Esophagus squamous epithelium (tissue), 5 donors: ENCODE measurements around the gene NR5A2. TPM values are rescaled to one million over a fixed set of nuclear protein-coding genes. Genes with fewer than 3 reads are reported as not detected.

Experiments
- DNase-seq: peaks from one replicate; lab custom pipeline; 2025; lab: John Stamatoyannopoulos, UW
- H3K27ac ChIP-seq, 4 donors: fragments of 200-600 bp; sonication (generic); one replicate each; pipeline ENCODE4 v1.5.1; 2016 to 2019; ENCODE audit warnings: mild to moderate bottlenecking in 1 of 4
- H3K27me3 ChIP-seq, 4 donors: fragments of 200-600 bp; sonication (generic); 1 replicate in 3 of 4; 2 replicates in 1 of 4; pipeline versions ENCODE4 v1.5.1 to v1.6.0; 2017 to 2021; ENCODE audit warnings: antibody characterized with exemption in 1 of 4
- H3K36me3 ChIP-seq, 3 donors: fragments of 200-600 bp; sonication (generic); one replicate each; pipeline ENCODE4 v1.5.1; 2016 to 2019
- H3K4me1 ChIP-seq, 3 donors: fragments of 200-600 bp; sonication (generic); one replicate each; pipeline ENCODE4 v1.5.1; 2017 to 2019
- H3K4me3 ChIP-seq, 4 donors: fragments of 200-600 bp; sonication (generic); 1 replicate in 3 of 4; 2 replicates in 1 of 4; pipeline ENCODE4 v1.5.1; 2016 to 2019; ENCODE audit warnings: mild to moderate bottlenecking in 2 of 4, moderate library complexity in 1 of 4
- H3K9me3 ChIP-seq, 3 donors: fragments of 200-600 bp; sonication (generic); one replicate each; pipeline ENCODE4 v1.5.1; 2016 to 2019
- POLR2A ChIP-seq, 4 donors: fragments of 450-650 bp; IDR thresholded peaks; one replicate each; pipeline ENCODE4 v1.6.1; 2017; ENCODE audit warnings: antibody characterized with exemption in 4 of 4, mild to moderate bottlenecking in 4 of 4, moderate library complexity in 3 of 4
- WGBS, 2 donors: methylation state at CpG; one replicate each; pipeline ENCODE4 v1.1.5; 2018; 5-methylcytosine and 5-hydroxymethylcytosine counted together
- intact Hi-C: fragments of 100-400 bp; cut with DNase I; formaldehyde crosslinking; loops from one replicate; pipeline ENCODE4 v1.15.0; 2022
- total RNA-seq, 4 donors: library from RNA; depleted of rRNA; stranded (reverse); fragments of >200 nt; gene quantifications; one replicate each; pipeline ENCODE4 v1.1.0, GENCODE V29; 2016
- TF ChIP-seq, protein P1 (sequence below), 6 experiments: fragments of 450-650 bp in 4 of 6; fragments of 200-600 bp in 2 of 6; sonication (generic) in 2 of 6; IDR thresholded peaks; one replicate each; pipeline ENCODE4 v1.5.1; 2016 to 2019; ENCODE audit warnings: antibody characterized with exemption in 6 of 6, mild to moderate bottlenecking in 4 of 6, moderate library complexity in 4 of 6
- donor health status: DM: yes; HTN: yes; CAD: no.

The NR5A2 gene
- total RNA-seq, 4 donors from 2014 or later = 0.30 to 4.2 (median 0.87) TPM

DNA sequence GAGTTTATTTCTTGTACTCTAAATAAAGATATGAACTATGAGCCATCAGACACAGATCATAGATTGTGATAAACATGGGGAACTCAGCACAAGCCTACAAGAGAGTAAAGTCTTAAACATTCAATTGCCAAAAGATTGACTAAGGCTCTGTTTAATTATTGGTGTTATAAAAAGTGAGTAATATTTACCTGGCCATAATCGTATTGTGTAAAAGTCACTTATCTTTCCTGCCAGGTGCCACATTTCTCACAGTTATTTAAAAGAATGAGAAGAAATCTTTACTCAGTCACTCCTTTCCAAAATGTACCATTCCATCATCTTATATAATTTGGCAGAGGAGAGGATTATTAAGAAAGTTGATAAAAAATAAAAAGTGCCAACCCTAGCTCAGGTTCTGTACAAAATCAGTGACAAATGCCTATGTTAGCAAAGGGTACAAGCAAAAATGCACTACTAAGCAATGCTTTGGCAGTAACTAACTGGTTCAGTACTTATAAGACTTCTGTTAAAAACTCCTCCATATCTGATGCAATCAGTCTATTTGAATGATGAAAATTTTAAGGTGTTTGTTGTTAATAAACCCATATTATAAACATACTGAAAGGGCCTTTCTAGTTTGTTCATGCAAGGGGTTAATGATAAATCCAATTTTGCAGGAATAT is 5.8 kb upstream of the NR5A2 start:
- WGBS, 2 donors = 34 to 57% methylated on average over 1 of the region's 1 CpG
- H3K27me3 ChIP-seq = peaks cover 0 to 27% (median 0%) of the 10 kb centered on the region in 4 donors
- H3K4me3 ChIP-seq = no peak overlapping the region
- no peaks in the 10 kb centered on the region for H3K9me3 ChIP-seq
- DNase-seq = no peak
- H3K4me1 ChIP-seq = no peaks in the 10 kb centered on the region
- no peaks in the 10 kb centered on the region for H3K36me3 ChIP-seq
- no peak overlapping the region for H3K27ac ChIP-seq
- intact Hi-C loops = no loop called here
- TF ChIP-seq, protein P1, sequence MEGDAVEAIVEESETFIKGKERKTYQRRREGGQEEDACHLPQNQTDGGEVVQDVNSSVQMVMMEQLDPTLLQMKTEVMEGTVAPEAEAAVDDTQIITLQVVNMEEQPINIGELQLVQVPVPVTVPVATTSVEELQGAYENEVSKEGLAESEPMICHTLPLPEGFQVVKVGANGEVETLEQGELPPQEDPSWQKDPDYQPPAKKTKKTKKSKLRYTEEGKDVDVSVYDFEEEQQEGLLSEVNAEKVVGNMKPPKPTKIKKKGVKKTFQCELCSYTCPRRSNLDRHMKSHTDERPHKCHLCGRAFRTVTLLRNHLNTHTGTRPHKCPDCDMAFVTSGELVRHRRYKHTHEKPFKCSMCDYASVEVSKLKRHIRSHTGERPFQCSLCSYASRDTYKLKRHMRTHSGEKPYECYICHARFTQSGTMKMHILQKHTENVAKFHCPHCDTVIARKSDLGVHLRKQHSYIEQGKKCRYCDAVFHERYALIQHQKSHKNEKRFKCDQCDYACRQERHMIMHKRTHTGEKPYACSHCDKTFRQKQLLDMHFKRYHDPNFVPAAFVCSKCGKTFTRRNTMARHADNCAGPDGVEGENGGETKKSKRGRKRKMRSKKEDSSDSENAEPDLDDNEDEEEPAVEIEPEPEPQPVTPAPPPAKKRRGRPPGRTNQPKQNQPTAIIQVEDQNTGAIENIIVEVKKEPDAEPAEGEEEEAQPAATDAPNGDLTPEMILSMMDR (IDR thresholded peaks at IDR 0.05) = no peak
- no peak for TF ChIP-seq POLR2A (IDR thresholded peaks at IDR 0.05)

DNA sequence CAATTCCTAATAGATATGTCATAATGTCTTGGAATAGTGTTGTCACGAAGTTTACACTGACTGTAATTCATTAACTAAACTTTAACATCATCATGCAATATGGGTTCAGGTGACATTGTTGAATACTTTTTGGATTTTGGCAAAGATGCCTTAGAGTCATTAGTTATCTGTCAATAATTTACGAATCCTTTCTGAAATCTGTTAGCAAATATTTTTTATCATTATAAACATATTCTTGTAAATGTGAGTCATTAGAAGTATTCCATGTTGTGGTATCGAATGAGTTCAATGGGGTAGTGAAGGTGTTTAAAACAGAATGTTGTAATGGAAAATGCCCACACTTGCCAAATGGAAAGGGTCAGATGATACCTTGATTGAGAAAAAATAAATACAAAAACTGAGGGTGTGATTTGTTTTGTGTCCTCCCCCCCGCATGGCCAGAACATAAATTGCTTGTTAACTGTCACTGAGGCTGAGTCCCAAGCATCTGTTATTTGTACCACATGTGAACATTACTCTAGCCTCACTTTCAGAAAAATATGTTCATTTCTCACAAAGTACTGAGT is 5.2 kb upstream of the NR5A2 start:
- intact Hi-C loops = no loop called here
- no peak for TF ChIP-seq POLR2A (IDR thresholded peaks at IDR 0.05)
- TF ChIP-seq, protein P1 (IDR thresholded peaks at IDR 0.05) = no peak

DNA sequence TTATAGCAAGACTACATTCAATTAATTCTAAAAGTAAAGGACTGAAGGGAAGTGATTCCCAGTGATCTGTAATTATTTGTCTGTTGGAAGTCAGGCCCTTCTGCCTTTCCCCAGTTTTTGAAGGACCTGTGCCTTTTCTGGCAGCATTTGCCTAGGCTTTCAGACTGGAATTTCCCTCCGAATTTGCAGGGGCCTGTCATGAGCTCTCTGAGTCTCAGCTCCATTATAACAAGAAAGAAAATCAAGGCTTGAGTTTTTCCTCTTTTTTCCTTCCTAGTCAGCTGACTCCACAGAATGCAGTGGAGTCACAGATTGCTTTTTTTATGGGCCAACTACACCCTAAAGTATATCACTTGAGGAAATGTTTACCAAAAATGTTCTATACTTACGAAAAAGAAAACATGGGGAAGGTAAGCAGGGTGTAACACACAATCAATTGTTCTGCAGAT is 1.1 kb downstream of the NR5A2 start:
- DNase-seq = no peak
- peaks cover 0 to 93% (median 6%) of the 10 kb centered on the region in 4 donors for H3K27me3 ChIP-seq

More for the DNA sequence above, 5.2 kb upstream of the NR5A2 start:
- WGBS, 2 donors = 48 to 62% methylated on average over 4 of the region's 4 CpGs
- Histone ChIP-seq H3K27ac (no peak overlapping the region), H3K4me3 (no peak overlapping the region), H3K27me3 (peaks cover 0 to 33% (median 0%) of the 10 kb centered on the region in 4 donors), H3K9me3 (no peaks in the 10 kb centered on the region), H3K4me1 (no peaks in the 10 kb centered on the region), H3K36me3 (no peaks in the 10 kb centered on the region)
- no peak for DNase-seq

DNA sequence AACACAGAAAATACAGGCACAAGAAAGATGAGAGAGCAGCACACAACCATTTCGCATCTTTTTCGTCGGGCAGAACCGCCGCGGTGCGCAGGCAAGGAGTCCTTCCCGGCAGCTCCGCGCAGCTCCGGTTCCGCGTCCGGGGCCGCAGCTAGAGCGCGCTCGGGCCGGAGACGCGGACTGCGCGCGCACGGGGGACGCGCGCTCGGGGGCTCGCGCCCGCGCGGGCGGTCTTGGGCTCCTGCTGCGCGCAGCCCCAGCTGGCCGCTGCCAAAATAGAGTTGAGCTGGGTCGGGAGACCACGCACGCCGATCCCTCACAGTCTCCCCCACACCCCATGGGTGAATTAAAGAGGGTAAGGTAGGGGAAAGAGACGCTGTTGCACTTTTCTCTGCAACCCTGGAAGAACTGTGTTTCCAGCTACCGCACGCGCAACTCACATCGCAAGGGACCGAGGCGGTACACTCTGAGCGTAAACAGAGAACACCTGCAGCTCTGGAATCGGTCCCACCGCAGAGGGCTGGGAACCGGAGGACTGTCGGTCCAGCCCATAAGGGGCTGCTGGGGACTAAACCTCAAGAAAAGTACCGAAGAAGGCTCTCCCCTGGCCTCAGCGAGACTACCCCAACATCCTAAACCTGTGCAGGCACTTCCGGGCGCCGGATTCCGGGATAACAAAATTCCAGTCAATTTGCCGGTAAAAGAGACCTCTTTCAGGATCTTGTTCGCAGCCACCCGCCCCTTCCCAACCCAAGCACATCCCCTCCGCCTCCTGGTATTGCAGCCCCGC is 1.7 kb downstream of the NR5A2 start:
- Histone ChIP-seq H3K9me3 (no peaks in the 10 kb centered on the region), H3K36me3 (no peaks in the 10 kb centered on the region), H3K27me3 (peaks cover 0 to 98% (median 11%) of the 10 kb centered on the region in 4 donors), H3K4me1 (peaks cover 6 to 17% (median 8%) of the 10 kb centered on the region in 3 donors), H3K4me3 (peak overlapping the region; percentile 21 to 65 (median 38)), H3K27ac (peak overlapping the region in 2 of 4 donors; percentile 9 to 23)
- DNase-seq = no peak
- intact Hi-C loops = no loop called here
- 2% methylated on average over 20 to 31 of the region's 65 CpGs for whole genome bisulfite sequencing, 2 donors
- TF ChIP-seq, protein P1 (IDR thresholded peaks at IDR 0.05) = no peak
- TF ChIP-seq POLR2A (IDR thresholded peaks at IDR 0.05) = peak in 1 of 4 donors; percentile 19

More for the DNA sequence above, 1.1 kb downstream of the NR5A2 start:
- no peaks in the 10 kb centered on the region for H3K36me3 ChIP-seq
- peak overlapping the region; percentile 21 to 65 (median 38) for H3K4me3 ChIP-seq
- no peak for TF ChIP-seq POLR2A (IDR thresholded peaks at IDR 0.05)
- TF ChIP-seq, protein P1 (IDR thresholded peaks at IDR 0.05) = no peak
- intact Hi-C loops = no loop called here
- WGBS, 2 donors = 14 to 15% methylated on average over 2 of the region's 2 CpGs
- peak overlapping the region in 1 of 4 donors; percentile 23 for H3K27ac ChIP-seq
- H3K9me3 ChIP-seq = no peaks in the 10 kb centered on the region
- peaks cover 6 to 16% (median 8%) of the 10 kb centered on the region in 3 donors for H3K4me1 ChIP-seq
